ENCODE measurements around the gene SMC1B. TPM values are rescaled to one million over a fixed set of nuclear protein-coding genes. Genes with fewer than 3 reads are reported as not detected.

Gene SMC1B
- total RNA-seq, 1 experiment from 2014 or later, result 0.31 TPM

- H3K27me3 ChIP-seq (ENCODE audit: insufficient read depth, low read depth), result no peaks in the 10 kb centered on the region
- H3K4me1 ChIP-seq (replicated peaks; ENCODE audit: insufficient read depth), result peaks cover 26% of the 10 kb centered on the region
- peak overlapping the region; percentile 9; the same call in 1 of the 2 replicates for H3K4me3 ChIP-seq
- intact Hi-C loops (cut with micrococcal nuclease; ENCODE audit: unreplicated experiment), result loop anchor here (5.0 kb wide), 2 partner anchors 93 to 157 kb away; no protein-coding TSS in a partner anchor
- peak; percentile 88 to 96 for DNase-seq
- TF ChIP-seq CTCF (conservative IDR thresholded peaks at IDR 0.05) (no peak; the same call in 1 of the 2 replicates), EZH2 (IDR thresholded peaks at IDR 0.05; ENCODE audit: low read depth) (no peak)
- H4K20me1 ChIP-seq (ENCODE audit: insufficient read depth), result no peaks in the 10 kb centered on the region
- CTCF ChIA-PET, result interaction anchor here (0.7 kb wide), 1 partner anchor 28 kb away, joined by 5 read pairs; no protein-coding TSS in a partner anchor
- H3K9me2 ChIP-seq (ENCODE audit: insufficient read depth), result no peaks in the 10 kb centered on the region
- peak overlapping the region; percentile 53 for H3K27ac ChIP-seq
- POLR2A ChIA-PET (ENCODE audit: unreplicated experiment), result interaction anchor here (0.5 to 0.7 kb wide), 3 partner anchors 9 to 553 kb away, joined by 5 to 19 read pairs (median 16); no protein-coding TSS in a partner anchor
- no TSS peak for BruUV-seq (replicated peaks)
- H3K79me2 ChIP-seq (ENCODE audit: low read depth), result no peaks in the 10 kb centered on the region
- no peaks in the 10 kb centered on the region for H3K9me3 ChIP-seq (ENCODE audit: insufficient read depth, low read depth)
- no peak overlapping the region for H2AFZ ChIP-seq
- peaks cover 24% of the 10 kb centered on the region for H3F3A ChIP-seq (ENCODE audit: insufficient read depth, low read depth)
- no peaks in the 10 kb centered on the region for H3K36me3 ChIP-seq (ENCODE audit: low read depth)
- peak overlapping the region; percentile 70 for H3K4me2 ChIP-seq
These were observed 10.9 kb upstream of the SMC1B start for GRCh38 chr22:45424241-45424731.

- H3K27me3 ChIP-seq (ENCODE audit: insufficient read depth, low read depth), result no peaks in the 10 kb centered on the region
- BruUV-seq (replicated peaks), result no TSS peak
These were observed 10.1 kb upstream of the SMC1B start for GRCh38 chr22:45423524-45423923.

GRCh38 chr22:45422237-45422983 is 9.0 kb upstream of the SMC1B start:
- Histone ChIP-seq H2AFZ (no peak overlapping the region), H3K4me3 (no peak overlapping the region), H3K27me3 (ENCODE audit: insufficient read depth, low read depth) (no peaks in the 10 kb centered on the region), H3K4me2 (no peak overlapping the region), H3K79me2 (ENCODE audit: low read depth) (no peaks in the 10 kb centered on the region), H3K4me1 (replicated peaks; ENCODE audit: insufficient read depth) (peaks cover 26% of the 10 kb centered on the region), H3K27ac (no peak overlapping the region), H3K36me3 (ENCODE audit: low read depth) (no peaks in the 10 kb centered on the region), H4K20me1 (ENCODE audit: insufficient read depth) (no peaks in the 10 kb centered on the region), H3K9me3 (ENCODE audit: insufficient read depth, low read depth) (no peaks in the 10 kb centered on the region), H3F3A (ENCODE audit: insufficient read depth, low read depth) (peaks cover 24% of the 10 kb centered on the region), H3K9me2 (ENCODE audit: insufficient read depth) (no peaks in the 10 kb centered on the region)
- CTCF ChIA-PET, result no interaction called here
- intact Hi-C loops (cut with micrococcal nuclease; ENCODE audit: unreplicated experiment), result loop anchor here (5.0 kb wide), 2 partner anchors 95 to 155 kb away; no protein-coding TSS in a partner anchor
- DNase-seq, result no peak
- TF ChIP-seq CTCF (conservative IDR thresholded peaks at IDR 0.05), result no peak
- TF ChIP-seq EZH2 (IDR thresholded peaks at IDR 0.05; ENCODE audit: low read depth), result no peak
- POLR2A ChIA-PET (ENCODE audit: unreplicated experiment), result no interaction called here
- no TSS peak for BruUV-seq (replicated peaks)

More at GRCh38 chr22:45423524-45423923, 10.1 kb upstream of the SMC1B start:
- ChIA-PET CTCF (no interaction called here), POLR2A (ENCODE audit: unreplicated experiment) (interaction anchor here (0.5 to 0.6 kb wide), 2 partner anchors 176 to 554 kb away, joined by 10 to 16 read pairs; no protein-coding TSS in a partner anchor)
- Histone ChIP-seq H2AFZ (no peak overlapping the region), H3K9me2 (ENCODE audit: insufficient read depth) (no peaks in the 10 kb centered on the region), H3F3A (ENCODE audit: insufficient read depth, low read depth) (peaks cover 24% of the 10 kb centered on the region), H3K79me2 (ENCODE audit: low read depth) (no peaks in the 10 kb centered on the region), H3K36me3 (ENCODE audit: low read depth) (no peaks in the 10 kb centered on the region), H3K9me3 (ENCODE audit: insufficient read depth, low read depth) (no peaks in the 10 kb centered on the region), H3K4me2 (peak overlapping the region; percentile 70), H4K20me1 (ENCODE audit: insufficient read depth) (no peaks in the 10 kb centered on the region), H3K4me1 (replicated peaks; ENCODE audit: insufficient read depth) (peaks cover 26% of the 10 kb centered on the region), H3K4me3 (no peak overlapping the region), H3K27ac (peak overlapping the region; percentile 53)
- no peak for TF ChIP-seq EZH2 (IDR thresholded peaks at IDR 0.05; ENCODE audit: low read depth)
- intact Hi-C loops (cut with micrococcal nuclease; ENCODE audit: unreplicated experiment), result loop anchor here (5.0 kb wide), 2 partner anchors 94 to 156 kb away; no protein-coding TSS in a partner anchor
- DNase-seq, result no peak
